GM21423 (cell line): Measurements from ENCODE around the gene AQP12B.

Source experiments
- ATAC-seq: cut with Tn5 transposase; IDR thresholded peaks from one replicate; pipeline ENCODE4 v1.9.1; 2021; ENCODE audit warnings: mild to moderate bottlenecking, moderate library complexity; ENCODE audit not compliant: unreplicated experiment

The AQP12B gene

DNA sequence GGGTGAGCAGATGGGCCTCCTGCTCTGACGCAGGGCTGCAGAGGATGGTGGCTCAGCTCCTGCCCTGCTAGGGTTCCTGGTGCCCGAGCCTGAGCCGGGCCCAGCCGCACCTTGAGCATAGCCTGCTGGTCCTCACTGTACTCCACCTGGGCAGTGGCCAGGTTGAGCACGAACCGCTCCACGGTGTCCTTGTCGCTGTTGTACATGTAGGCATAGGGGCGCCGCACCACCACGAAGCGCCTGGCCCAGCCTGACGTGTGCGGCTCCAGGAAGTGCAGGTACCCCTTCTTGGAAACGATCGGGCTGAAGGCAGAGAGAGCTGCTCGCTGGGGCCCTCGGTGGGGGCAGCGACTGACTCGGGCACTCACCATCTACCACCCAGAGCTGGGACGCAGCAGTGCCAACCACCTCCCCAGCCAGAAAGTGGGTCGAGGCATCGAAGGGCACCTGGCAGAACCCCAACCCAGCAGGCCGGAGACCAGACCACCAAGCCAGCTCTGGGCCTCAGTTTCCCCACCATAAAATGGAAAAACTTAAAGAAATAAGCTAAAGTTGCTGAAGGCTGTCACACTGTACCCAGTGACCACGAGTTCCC lies 36.3 kb upstream of the AQP12B start:
- no peak for ATAC-seq

DNA sequence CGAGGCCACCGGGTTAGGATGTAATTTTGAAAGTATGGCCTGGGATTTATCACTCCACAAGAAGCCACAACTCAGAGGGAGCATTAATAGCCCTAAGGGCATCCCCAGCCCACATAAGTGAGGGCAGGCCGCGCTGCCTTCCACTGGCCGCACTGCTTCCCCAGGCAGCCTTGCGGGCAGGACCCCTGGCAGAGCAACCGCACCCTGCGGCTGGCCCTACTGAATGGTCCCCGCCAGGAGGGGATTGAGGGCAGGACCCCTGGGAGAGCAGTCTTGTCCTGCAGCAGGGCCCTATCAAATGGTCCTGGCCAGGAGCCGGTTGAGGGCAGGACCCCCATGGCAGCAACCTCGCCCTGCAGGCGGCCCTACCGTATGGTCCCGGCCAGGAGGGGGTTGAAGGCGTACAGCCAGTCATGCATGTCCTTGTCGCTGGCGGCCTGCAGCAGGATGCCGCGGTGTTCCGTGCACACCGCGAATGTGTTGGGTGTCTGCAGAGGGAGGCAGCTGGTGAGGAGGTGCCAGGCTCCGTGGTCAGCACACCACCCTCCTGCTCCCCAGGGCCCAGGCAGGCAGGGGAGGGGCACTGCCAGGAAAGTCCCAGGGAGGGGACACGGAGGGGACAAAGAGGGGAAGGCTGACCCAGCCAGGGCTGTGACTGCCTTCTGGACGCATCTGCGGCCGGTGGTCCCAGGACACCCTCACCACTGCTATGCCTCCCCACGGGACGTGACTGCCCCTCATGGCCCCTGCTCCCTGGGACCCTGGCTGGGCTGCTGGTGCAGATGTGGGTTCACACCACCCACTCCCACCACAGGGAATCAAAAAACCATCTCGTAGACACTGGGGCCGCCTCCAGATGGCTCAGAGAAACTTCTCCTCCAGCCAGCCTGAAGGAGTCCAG lies 35.2 kb upstream of the AQP12B start:
- no peak for ATAC-seq

DNA sequence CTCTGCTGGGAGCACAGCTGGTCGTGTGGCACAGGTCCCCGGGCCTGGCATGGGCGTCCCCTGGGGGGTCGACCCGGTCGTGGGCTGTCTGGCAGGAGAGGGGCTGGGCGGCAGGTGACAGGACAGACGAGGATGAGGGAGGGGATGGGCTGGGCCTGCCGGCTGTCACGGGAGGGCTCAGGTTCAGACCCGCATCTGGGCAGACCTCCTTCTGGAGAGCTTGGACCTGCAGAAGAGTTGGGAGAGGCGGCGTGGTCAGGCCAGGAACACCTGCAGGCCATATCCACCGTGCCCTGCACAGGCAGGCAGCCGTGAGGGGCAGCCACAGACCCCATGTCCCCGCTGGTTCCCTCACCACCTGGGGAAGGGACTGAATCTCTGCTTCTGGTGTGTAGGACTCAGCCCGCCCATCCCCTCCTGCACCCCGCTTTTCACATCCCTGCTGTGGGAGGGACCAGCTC lies 34.5 kb upstream of the AQP12B start:
- ATAC-seq, result no peak

DNA sequence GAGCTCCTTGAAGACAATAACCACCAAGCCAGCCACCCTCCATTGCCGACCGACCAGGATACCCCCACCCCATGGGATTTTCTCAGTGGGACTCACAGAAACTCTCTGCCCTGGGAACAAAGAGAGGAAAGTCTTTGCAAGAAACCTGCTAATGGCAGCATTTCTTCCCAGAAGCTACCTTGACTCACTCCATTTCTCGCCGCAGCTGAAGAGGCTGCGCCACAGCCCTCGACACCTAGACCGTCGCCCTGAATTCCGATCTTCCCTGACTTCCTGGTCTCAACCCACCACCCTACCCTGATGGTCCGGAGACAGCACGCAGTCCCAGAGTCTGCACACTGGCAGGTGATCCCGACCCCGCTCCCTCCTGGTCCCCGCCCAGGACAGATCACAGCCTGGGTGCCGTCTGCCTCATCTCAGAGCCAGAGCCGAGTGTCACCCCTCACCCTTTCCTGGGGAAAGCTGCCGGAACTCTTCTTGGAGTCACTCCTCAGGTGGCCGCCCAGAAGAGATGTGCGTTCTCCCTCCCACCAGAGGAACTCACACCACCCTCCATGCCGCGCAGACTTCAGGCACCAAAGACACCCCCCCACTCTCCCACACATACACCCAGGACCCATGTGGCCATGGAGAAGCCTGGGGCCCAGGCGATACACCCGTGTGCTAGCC lies 33.6 kb upstream of the AQP12B start:
- ATAC-seq, result no peak

DNA sequence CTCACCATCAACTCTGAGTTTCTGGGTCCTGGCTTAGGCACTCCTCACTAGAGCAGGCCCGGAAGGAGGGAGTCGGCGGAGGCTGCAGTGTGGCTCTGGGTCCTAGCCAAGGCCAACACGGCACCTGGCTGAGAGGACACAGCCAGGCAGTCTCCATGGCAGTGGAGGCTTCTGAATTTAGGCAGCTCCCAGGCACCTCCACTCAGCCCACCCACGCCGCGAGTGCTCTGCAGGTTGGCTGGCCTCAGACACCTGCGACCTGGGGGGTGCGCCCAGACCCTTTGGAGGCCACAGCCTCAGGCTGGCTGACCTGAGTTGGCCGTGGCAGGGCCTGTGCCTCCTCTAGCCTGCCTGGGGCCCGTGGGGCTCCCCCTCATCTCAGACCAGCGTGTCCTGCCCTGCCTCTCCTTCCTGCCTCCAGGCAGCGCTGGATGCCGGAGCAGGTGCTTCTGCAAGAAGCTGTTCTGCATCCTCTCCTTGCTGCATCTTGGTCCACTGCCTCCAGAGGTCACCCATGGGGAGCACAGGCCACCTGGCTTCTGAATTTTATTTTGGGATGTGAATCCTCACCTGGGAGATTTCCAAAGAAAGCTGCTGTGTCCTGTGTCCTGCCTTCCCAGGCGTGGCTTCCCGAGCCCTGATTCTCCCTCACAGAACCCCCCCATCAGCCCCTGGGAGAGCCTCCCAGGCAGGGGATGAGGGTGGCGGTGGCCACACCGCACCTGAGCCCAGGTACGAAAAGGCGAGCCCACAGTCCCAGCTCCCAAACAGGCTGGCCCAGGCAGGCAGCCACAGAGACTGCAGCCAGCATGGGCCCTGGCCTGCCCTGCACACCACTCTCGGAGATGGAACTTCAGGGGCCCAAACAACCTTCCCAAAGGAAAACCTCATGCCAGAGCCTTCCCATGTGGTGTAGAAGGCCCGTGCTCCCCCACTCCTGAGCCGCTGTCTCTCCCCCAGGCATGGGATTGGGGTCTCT lies 32.4 kb upstream of the AQP12B start:
- no peak for ATAC-seq

DNA sequence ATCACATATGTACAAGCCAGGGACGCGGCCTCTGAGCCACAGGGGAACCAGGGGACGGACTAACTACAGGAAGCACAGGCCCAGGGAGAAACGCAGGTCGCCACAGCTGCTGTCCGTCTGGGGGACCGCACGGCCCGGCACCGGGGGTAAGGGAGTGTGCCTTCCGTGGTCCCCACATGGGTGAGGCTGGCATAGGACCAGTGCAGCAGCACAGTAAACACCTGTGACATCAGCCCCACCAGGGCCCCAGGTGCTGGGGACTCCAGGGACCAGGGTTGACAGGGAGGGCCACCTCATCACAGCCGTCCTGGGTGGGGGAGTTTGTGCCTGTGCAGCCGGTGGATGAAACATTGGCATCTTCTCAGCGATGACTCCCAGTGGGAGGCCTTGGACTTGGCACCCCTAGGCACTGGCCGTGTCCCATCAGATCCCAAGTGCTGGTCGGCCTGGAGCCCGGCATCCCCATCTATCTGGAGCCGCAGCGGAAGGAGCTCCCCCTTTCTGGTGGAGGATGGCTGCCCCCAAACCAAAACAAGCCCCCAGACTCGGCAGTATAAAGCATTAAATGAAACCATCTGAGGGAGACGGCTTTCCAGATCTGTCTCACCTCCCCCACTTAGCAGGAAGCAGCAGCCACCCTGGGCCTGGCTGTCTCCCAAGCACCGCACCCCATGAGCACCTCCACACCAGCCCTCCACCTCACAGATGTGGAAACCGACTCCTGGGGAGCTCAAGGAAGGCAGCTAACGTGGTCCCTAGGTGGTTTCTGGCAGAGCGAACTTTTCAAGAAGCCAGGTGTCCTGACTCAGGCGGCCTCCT lies 31.5 kb upstream of the AQP12B start:
- ATAC-seq, result no peak

DNA sequence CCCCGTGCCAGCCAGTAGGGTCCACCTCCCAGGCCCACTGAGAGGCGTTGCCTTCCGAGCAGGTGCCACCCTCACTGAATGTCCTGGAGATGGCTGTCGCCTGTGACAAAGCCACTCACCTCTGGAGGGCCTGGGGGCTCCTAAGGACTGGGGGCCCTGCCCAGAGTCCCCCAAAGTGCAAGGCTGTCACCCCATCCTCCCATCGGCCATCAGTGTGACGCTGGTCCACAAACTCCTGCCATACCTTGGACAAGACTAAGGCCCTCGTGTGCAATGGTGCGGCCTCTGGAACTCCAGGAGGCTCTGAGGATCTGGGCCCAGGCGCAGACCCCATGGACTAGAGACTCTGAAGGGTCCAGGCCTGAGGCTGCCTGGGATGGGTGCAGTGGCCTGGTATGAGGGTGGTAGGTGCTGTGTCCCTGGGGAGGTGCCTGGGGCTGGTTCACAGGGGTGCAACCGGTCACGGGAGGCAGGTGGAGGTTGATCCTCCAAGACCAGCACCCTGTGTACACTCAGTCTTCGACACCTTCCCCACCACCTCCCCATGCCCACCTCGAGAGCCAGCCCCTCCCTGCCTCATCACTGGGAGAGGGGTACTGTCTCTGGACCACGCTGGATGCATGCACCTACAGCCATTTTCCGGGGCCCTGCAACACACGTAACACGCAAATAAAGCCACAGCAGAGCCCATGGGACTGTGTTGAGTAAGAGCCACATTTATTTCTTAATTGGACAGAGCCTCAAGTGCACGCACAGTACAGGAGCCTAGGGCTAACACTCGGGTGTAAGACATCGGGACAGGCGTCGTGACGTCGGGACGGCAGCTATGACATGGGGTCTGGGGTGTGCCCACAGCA lies 30.6 kb upstream of the AQP12B start:
- ATAC-seq, result no peak

DNA sequence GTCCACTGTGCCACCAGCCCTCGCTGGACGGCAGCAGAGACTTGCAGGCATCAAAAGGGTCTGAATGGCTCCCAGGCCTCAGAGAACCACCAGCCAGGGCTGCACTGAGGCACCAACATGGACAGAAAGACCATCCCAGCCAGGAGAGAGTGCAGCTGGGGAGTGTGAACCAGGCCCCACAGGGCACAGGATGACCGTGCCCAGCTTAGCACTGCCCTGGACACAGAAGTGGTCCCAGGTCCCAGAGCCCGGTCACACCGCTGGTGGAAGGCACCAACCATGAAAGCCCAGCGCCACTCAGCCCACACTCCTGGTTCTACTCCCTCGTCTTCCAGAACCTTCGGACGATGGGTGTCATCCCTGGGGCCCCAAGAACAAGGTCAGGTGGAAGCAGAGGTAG lies 29.4 kb upstream of the AQP12B start:
- ATAC-seq, result no peak

DNA sequence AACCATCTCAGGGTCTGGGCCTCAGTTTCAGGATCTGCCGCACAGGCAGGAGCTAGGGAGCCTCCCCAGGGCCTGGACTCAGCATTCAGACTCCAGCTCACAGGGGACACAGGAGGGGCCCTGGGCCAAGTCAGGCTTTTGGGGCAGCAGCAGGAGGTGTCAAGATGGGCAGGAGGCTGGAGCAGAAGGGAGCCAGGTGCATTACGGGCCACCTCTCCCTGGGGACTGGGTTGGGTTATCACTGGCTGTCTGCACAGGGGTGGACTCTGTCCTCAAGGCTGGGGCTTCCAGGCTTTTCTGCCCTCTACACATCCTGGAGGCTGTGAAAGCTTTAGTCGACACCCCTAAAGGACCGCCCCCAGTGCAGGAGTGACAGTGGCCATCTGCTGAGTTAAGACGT lies 29.0 kb upstream of the AQP12B start:
- no peak for ATAC-seq

DNA sequence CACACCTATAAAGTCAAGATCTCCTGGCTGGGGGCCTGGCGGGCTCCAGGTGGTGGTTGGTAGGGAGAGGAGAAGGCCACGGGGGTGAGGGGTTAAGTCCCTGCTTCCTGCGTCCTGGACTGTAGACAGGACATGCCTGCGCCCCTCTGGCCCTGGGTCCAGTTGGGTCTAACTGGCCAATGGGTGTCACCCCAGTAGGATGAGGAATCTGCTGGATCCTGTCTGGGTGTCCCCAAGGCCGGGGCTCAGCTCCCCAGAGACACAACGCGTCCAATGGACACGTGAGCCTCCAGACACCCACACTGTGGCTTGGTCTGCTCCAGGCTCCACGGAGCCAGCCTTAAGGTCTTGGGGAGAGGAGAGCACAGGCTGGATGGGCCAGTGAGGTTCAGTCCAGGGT lies 28.6 kb upstream of the AQP12B start:
- no peak for ATAC-seq

DNA sequence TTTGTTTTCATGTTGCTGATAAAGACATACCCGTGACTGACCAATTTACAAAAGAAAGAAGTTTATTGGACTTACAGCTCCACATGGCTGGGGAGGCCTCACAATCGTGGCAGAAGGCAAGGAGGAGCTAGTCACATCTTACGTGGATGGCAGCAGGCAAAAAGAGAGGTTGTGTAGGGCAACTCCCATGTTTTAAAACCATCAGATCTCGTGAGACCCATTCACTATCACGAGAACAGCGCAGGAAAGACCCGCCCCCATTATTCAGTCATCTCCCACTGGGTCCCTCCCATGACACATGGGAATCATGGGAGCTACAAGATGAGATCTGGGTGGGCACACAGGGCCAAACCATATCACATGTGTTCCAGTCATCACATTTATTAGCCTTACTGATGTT lies 25.8 kb upstream of the AQP12B start:
- ATAC-seq, result no peak

DNA sequence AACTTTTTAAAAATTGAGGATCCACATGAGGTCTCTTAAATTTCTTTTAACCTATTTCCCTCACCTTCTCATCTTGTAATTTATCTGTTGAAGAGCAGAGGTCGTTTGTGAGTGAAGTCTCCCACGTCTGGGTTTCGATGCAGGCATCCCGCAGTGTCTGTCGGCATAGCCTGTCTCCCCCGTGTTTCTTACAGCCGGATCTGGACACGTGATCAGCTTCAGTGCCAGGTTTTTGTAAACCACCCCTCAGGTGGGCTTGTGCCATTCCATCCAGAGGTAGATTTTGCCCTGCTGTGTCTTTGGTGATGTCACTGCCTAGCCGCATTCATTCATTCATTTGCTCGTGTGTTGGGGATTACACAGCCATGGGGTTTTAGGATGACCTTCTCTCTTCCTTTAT lies 25.1 kb upstream of the AQP12B start:
- ATAC-seq, result no peak

DNA sequence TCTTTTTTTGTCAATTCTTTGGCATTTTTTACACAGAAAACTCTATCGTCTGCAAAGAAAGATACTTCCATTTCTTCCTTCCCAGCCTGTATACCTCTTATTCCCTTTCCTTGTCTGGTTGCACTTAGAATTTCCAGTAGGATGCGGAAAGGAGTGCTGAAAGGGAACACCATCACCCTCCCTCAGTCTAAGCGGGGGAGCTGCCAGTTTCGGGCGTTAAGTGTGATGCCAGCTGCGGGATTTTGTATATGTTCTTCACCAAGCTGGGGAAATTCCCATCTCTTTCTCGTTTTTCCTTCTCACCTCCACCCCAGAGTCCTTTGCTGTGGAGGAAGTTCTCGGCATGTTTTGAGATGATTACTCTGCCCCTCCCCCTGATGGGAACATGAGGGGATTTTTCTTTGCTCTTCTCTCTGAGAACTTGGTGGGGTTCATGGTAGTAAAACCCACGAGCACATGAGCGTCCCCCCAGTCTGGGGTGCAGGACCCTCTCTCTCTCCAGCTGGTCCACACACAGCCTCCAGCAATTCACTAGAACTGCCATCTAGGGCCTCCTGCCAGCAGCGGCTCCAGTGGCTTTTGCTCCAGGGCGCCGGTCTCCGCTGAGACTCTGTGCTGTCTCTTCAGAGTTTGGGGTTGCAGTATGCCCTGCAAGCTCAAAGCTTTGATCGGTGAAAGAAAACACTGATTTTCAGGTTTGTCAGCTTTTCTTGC lies 24.5 kb upstream of the AQP12B start:
- ATAC-seq, result no peak

DNA sequence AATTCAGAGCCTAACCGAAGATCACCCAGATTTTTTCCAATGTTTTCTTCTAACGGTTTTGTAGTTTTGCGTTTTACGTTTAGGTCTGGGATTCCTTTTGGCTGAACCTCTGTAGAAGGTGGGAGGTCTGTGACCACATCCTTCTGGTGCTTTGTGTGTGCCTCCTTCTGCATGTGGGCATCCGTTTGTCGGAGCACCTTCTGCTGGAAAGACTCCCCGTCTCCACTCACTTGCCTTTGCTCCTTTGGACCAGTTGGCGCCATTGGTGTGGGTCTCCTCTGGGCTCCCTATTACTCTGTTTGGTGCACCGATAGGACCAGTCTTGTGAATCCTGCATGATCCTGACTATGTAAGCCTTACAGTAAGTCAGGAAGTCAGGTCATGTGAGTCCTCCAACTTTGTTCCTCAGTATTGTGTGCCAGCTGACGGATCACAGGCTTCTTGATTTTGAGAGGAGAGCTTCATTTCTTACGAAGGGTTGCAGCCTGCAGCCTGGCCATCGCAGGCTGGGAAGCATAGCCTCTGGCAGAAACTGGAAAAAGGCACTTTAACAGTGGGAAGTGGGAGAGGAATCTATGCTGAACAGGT lies 22.6 kb upstream of the AQP12B start:
- no peak for ATAC-seq

DNA sequence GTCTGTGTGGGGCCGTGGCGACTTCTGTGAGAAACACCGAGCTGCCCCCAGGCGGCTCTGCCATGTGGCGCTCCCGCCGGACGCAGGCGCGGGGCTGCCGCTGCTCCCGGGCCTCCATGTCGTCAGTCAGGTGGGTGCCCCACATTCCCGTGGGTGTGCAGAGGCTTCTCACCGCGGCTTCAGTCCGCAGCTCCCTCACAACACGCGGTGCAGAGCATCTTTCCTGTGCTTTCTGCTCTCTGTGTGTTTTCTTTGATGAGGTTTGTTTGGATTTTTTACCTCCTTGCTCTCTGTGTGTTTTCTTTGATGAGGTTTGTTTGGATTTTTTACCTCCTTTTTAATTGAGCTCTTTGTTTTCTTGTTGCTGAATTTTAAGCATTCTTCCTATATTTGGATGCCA lies 22.0 kb upstream of the AQP12B start:
- no peak for ATAC-seq

DNA sequence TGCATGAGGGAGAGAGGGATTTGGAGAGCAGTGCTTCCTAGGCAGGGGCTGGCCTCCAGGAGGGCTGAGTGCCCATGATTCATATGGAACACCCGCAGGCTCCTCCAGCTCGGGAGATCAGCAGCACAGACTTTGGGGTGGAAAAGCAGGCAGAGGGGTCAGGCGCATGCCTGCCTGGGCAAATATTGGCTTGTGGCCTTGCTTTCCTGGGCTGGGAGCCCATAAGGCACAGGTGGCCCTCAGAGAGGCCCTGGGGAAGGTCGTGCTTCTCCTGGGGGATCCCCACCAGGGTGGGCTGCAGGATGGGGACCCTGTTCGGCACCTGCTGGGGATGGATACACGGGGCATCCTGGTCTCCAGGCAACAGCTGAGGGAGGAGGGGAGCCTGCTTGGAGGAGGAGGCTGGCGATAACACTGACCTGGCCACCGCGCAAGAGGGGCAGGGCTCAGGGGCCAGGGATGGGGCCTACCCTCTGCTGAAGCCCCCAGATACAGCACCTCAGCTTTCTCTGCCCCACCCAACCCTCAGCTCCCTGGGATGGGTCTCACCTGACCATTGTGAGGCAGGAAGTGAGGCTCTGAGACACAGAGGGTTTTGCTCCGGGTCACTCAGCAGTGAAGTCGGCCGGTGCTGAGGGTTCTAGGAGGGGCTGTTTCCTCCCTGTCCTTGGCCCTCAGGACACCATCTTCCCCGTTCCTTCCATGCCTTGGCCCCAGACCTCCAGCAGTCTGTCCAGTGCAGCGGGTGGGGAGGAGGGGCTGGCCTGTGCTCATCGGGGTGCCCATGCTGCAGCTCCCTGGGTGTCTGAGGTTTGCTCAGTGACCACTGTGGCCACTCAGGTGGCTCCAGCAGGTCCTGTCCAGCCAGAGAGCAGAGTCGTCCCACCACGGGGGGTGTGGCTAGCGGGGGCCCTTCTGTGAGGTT lies 21.0 kb upstream of the AQP12B start:
- no peak for ATAC-seq

DNA sequence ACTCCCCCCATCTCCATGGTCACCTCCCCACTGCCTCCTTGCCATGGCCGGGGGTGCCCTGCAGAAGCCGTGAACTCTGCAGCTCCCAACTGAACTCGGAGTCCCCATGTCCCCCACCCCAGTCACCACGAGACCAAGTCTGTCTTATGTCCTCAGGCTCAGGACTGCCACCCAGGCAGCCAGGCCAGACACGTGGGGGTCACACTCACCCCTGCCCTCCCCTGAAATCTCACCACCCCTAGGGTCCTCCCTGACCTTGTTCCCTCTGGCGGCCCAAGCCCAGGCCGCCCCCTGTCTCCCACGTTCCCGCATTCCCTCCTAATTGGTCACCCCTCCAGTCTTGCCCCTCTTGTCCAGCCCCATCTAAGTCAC lies 19.9 kb upstream of the AQP12B start:
- ATAC-seq, result no peak
